Embryonic facial prominence (tissue), 1 donor: Measurements from ENCODE around the gene MAGIX.

Experiments
- DNase-seq: peaks from one replicate; pipeline ENCODE4 v3.0.0-alpha.2; 2016; ENCODE audit errors: extremely low spot score

The MAGIX gene

DNA sequence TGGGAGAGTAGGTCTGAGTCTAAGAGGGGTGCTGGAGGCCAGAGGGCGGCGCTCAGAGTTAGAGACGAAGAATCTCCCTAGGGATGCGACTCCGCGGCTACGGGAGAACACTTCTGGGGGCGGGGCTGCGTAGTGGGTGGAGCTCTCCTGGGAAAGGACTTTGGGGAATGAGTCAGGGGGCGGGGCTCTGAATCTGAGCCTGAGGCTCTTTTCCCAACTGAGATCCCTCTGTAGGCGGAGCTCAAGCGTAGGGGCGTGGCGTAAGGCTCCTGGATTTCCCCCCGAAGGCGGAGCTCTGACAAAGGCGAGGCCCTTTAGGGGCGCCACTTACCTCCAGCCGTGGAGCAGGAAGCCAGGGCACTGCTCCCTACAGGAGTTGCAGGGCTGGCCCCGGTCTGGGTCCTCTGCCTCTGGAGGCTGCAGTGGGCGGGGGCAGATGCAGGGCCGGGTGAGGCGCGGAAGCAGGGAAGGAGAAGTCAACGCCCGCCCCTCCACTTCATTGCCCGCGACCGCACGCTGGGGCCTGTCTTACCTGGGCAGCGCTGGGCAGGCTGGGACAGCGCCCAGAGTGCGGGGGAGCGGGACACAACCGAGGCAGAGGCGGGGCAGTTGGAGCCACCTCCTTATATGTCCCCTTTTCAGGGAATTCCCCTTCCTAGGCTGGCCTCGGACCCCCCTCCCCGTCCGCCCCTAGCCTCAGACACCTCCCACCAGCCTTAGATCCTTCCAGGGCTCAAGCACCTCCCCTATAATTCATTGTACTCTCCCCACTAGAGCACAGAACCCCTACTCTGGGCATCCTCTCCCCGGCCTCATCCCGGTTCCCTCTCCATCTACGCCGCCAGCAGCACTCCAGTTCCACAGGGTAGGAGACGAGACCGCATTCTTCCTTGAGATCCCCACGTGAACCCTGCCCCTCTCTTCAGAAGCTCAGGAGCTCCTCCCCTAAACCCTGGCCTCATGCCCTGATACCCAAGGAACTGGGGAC, 22.0 kb downstream of the MAGIX start:
- peak; percentile 46 for DNase-seq

DNA sequence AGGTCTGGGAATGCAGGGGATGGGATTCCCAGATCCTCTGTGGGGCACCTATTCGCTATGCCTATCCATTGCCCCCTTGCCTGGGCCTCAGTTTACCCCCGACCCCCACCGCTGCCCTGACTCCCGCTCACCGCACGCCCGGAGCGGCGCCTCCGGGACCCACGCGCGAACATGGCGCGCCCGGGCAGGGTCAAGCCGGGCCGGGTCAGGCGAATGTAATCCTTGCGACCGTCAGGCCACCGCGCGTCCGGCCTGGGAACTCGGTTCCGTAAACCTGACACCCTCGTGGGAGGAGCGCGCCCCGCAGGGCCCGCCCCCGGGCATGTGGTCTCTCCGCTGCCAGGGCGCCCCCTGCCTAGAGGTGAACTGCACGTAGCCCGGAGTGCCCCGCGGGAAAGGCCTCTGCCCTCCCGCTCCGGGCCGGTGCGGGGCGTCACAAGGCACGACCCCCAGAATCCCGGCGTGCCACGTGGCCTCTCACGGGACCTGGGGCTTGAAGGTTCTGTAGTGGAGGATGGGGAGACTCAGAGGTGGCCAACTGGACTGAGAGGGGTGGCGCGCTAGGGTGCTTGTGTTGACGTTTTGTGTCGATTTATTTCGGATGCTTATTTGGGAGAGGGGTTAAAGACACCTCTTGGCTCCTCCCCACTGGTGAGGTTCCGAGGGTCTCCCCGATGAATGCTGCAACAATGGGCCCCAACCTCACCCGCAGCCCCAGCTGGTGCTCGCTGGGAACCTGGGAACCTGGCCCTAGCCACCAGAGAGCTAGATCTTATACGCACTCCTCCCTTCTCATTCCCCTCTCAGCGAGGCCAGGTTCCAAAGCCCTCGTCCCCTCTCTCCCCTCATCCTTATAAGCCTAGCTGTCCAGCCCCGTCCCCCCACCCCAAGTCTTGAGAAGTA, 23.8 kb downstream of the MAGIX start, which contains the start of gene PRICKLE3:
TSS of gene PRICKLE3 (minus strand) at position 249 of the 903 bp plus-strand sequence. CDS start at position 173, 76 bp downstream.
- DNase-seq, result no peak

DNA sequence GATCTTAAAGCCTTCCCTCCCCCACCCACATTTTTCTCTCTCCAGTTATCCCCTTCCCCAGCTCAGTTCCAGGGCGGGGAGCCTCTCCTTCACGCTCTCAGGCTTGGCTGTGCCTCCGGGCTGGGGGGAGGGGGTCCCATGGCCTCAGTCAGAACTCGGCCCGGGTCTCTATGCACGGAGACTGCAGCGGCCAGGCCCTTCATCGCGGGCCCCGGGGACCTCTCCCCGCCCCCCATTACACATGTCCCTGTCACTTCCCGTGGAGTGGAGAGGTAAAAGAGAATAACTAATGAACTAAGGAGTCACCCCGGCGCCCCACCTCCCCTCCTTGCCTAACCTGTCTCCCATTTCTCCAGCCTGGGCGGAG, 24.5 kb downstream of the MAGIX start:
- no peak for DNase-seq

DNA sequence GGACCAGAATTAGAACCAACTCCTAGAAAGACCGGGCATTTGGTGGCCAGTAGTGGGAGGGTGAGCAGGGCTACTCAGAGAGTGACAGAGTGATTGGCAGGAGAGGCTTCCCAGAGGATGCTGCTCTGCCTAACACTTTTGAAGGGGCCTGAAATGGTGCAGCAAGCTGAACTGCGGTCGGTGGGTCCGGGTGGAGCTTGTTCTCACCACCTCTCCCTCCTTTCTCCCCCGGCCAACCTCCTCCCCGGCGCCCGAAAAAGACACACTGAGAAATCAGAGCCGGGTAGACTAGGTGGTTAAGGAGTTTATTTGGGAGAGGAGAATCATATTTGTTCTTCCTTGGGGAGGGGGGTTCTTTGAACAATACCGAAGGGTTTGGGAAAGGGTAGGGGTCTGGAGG, 25.0 kb downstream of the MAGIX start:
- DNase-seq, result no peak

DNA sequence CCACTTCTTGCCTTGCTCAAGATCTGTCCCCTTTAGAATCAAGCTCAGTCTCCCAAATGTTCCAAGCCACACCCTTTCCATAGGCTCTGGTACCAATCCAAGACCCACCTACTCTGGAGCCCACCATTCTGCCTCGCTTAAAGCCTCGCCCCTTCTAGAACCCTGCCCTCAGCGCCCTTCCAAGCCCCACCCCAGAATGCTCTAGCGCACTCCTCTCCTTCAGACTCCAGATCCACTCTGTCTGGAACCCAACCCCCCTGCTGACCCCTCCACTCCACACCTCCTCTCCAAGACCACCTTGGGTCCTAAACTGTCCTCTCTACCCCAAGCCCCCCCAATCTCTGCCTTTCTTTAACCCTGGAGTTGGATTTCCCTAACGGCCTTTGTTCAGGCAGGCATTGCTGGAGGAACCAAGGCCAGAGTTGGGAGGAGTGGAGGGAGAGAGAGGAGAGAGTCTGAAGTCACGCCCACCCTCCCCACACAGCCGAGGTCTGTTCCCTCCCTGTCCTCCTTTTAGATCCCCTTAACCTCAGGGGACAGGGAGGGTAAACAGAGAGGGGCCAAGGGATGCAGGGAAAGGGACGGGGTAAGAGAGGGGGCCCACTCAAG, 26.0 kb downstream of the MAGIX start:
- DNase-seq, result no peak

DNA sequence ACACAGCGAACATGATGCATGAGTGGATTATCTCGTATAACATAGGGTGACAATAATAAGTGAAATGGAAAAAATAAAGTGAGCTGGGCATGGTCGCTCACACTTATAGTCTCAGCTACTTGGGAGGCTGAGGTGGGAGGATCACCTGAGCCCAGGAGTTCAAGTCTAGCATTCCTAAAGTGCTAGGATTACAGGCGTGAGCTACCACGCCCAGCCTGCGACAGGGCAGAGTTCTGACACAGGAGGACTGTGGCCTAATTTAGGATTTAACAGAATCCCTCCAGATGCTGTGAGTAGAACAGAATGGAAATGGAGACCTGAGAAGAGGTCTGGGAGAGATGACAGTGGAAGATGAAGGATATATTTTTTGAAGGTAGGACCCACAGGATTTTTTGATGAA, 27.0 kb downstream of the MAGIX start:
- no peak for DNase-seq

DNA sequence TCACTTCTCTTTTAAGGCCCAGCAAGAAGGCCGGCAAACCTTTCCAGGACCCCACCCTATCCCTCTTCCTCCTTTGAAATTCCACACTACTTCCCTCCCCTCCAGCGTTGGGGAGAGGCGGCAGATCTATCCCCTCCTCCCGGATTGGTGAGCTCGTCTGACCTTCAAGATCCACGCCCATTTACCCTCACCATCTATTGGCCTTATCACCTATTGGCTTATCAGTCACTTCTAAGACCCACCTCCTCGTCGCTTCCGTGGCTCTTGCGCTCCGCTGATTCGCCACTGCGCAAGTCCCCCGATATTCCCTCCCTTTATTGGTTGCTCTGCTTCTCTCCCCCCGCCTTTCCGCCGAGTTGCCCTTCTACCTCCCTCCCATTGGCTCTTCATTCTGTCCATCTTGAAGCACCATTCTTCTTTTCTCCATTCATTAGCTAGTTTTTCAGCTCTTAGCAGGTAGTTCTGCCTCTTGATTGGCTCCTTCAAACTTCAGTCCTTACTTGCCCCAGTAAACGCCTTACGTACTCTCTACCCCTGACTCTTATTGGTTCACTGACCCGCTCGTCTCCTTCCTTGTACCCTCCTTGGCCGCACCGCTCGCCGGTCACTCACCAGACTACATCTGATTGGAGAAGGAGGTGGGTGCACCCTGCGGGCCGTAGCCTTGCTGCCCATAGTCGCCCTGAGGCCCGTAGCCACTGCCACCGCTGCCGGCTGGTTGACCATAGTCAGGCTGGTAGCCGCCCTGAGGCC, 28.4 kb downstream of the MAGIX start:
- DNase-seq, result peak; percentile 95

DNA sequence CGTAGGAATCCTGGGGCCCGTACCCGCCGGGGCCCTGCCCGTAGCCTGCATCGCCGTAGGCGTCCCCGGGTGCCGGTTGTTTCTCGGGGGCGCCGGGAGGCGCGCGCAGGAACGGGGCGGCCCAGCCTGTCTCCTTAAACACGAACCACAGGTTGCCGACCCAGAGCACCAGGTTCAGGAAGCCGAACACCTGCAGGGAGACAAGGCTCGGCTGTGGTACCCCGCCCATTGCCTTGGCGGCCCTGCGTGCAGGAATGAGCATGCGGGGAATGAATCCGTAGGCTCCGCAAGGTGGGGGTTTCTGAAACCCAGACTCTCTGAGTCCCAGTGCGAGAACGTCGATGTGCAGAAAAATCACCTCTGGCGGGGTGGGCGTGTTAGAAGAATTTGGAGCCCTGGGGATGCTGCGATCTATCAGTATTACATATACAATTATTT, 29.0 kb downstream of the MAGIX start:
- no peak for DNase-seq

DNA sequence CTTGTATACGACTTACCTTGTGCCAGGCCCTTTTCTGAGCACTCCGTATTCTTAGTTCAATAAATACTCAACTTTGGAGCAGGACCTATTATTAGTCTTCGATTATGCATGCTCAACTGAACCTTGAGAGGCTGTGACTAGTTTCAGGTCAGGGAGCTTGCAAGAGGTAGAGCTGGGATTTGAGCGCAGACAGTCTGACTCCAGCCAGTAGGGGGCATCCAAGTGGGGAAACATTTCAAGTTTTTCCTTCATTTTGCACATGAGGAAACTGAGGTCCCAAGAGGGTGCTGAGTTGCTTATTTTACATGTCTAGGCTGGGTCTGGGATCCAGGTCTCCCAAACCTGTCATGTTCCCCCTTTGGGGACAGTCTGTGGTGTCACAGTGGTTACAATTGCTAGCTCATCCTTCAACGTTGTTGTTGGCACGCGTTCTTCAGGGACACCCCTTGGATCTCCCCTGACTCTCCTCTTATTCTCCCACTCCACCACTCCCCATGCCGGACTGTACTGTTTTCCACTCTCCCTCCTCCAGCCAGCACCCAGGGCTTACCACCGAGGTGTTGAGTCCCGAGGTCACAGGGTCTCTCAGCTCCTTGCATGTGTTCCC, 30.3 kb downstream of the MAGIX start:
- no peak for DNase-seq

DNA sequence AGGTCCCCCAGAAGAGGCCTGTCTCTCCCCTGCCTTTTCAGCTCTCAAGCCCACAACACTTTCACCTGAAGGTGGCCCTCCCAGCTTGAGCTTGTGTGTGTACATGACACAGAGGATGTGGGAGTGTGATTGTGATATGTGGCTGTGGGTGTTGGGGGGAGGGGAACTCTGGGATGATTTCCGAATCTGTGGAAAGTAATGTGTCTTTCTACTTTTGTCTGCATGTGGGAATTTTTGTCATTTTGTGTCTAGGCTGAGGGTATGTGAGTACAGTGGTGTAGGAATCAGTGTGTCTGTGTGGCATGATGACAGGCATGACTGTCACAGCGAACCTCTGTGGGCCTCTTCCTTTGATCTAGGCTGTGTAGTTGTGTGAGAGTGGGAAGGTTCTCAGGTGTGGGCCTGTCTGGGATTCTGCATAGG, 31.0 kb downstream of the MAGIX start:
- no peak for DNase-seq

DNA sequence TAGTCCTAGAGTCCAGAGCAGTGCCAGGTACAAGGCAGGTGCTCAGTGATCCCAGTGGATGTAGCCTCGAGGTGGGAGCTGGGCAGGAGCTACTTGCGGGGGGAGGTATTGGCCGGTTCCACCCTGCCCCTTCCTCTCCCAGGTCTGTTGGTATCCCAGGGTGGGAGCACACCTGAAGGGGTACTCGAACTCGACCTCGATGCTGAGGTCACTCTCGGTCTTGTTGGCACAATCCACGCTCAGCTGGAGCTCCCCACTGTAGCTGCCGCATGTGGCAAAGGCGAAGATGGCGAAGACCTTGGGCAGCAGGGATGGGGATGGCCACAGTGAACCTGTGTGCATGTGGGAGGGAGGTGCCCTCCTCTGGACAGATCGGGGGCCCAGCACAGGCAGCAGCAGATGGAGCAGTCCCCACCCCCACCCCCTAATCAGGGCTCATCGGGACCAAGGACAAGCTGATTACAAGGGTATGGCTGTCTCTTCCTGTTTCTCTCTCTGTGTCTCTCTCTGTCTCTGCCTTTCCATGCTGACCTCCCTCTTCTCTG, 35.1 kb downstream of the MAGIX start:
- no peak for DNase-seq

DNA sequence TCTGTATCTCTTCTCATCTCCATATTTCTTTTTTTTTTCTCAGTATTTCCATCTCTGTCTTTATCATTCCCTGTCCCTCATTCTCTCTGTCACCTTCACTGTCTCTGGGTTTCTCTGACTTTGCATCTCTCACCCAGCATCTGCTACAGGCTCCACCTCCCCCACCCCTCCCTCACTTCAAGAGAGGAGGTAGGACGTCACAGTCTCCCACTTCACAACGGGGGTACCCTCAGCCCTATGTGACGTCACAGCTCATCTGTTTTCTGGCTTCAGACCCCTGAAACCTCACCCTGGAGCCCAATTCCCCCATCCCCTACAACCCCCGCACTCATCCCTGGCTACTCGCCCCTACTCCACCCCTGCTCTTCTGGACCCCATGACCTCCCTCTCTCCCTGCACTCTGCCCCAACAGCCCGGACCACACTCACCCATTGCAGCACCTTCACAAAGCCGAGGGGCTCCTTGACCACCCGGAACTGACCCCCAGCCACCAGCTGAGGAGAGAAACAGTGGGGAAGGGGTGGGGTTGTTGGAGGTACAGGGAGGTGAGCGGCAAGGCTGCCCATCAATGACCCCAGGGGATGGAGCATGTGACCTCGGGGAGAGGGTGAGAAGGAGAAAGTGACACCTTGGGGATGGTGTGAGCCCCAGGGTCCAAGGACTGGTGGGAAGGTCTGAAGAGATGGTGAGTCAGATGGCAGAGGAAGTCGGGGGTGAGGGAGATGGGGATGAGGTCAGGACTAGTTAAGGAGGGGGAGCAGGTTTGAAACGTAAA, 36.2 kb downstream of the MAGIX start:
- DNase-seq, result no peak

DNA sequence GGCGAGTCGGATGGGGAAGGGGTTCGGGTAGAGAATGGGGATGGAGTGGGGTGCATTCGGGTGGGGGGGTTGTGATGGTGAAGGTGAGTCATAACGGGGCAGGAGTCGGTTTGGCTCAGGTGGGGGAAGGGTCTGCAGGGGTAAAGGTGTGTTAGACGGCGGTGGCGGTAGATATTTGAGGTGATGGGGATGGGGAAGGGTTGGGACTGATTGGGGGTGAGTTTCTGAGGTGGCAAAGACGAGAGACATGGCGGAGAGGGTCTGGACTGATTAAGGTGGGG, 36.7 kb downstream of the MAGIX start:
- DNase-seq, result no peak

DNA sequence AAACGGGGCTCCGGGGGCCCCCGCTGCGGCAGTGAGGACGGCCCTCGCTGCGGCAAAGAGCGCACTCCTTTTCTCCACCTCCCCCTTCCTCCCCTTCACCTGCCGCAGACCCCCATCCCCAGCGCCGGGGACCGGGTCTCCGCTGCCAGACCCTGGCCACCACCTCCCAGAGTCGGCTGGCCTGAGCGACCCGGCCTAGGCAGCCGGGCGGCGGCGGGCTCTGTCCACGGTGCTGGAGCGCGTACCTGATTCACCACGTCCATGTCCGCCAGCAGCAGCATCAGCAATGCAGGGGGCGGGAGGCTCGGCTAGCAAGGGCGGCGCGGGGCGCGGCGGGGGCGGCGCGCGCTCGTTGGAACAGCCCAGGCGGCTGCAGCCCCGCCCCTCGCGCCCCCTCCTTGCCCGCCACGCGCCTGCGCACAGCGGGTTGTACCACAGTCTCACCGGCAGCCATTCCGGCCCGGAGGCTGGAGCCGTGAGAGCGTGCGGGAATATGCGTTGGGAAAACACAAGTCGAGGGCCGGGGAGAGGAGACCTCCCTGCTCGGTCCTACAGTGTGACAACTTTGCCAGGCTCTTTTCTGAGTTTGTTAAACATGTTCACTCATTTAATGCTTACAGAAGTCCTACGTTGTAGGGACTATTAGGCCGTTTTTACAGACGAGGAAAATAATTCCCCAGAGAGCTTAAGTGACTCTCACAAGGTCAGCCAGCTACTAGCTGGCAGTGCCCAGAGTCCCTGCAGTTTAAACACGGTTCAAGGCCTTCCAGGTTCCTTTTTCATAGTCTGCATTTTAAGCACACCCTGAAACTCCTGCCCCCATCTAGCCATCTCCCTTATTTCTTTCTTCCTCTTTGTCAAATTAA, 37.6 kb downstream of the MAGIX start, which contains the start of gene SYP:
TSS of gene SYP (minus strand) at position 288 of the 866 bp plus-strand sequence. CDS start at position 281, 7 bp downstream.
- DNase-seq, result peak; percentile 48

DNA sequence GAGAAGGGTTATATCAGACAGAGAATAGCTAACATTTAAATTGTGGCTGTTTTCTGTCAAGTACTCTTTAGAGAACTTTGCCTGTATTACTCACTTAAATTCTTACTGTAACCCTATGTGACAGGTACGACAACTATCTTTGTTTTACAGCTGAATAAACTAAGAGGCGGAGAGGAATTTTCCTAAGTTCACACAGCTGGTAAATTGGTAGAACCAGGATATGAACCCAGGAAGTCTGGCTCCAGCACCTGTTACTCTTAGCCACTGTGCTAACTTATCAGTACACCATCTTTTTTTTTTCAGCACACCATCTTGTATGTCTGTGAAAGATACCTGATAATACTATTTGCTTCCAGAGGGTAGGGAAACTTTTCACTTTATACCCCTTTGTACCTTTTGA, 39.5 kb downstream of the MAGIX start:
- no peak for DNase-seq

DNA sequence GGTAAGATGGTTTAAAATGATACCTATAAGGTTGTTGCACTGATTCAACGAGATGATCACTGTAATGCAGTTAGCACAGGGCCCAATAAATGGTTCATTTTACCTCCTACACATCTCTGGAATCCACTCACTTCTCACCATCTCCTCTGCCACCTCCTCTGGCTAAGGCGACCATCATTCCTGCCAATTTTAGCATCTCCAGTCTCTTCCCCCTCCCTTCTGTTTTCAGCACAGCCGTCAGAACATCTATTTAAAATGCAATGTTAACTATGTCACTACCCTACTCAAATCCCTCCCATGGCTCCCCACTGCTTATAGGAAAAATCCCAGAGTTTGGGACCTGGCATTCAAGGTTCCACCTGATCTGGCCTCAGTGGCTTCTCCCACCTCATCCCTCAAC, 41.0 kb downstream of the MAGIX start:
- no peak for DNase-seq

DNA sequence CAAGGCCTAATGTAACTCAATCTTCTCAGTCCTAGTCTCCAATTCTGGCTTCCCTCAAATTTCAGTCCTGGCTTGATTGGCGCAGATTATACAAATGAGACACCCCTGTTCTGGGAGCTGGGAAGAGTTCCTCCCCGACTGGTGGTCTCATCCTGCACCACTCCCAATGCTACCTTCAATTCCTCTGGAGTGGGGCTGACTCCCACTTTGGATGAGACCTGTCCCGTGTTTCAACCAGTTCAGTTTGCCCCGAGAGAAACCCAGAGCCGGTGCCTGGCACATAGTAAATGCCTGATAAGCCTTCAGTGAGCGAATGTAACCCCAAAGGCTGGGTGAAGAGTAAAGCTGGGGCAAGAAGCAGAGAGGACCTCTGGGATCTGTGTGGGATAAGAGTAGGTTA, 41.5 kb downstream of the MAGIX start:
- no peak for DNase-seq

DNA sequence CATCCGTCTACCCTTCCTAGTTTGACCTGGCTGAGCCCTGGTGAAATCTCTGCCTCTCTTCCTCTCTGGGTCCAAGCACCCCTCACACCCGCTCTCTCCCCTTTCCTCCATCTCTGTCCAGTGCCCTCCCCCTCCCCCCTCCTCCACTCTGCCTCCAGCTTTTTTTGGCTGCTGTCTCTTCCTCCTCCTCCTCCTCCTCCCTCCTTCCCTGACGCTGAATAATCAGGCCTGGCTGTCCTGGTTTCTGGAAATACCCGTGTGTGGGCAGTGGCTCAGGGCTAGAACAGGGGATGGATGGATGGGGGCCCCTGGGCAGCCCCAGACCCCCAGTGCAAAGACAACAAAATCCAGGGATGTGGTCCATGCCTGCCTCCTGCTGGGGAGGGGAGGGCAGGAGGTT, 42.2 kb downstream of the MAGIX start:
- no peak for DNase-seq

DNA sequence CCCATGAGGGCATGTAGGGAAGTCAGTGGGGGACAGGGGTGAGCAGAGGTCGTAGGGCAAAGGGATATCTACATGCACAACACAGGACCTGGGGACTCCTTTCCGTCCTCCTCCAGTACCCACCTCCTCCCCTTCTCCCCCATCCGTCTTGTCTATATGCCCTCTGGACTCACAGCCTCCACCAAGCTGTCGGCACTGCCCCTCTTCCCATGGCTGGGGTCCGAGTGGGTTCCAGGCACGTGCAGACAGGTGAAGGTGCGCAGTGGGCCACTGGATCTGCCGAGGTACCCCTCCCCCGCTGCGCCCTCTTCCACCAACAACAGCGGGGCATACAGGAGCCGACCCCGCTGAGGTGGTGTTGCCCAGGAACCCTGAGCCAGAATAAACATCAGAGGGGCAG, 42.9 kb downstream of the MAGIX start:
- no peak for DNase-seq
